ENCODE measurements around the gene MMP17. TPM values are rescaled to one million over a fixed set of nuclear protein-coding genes. Genes with fewer than 3 reads are reported as not detected.

The MMP17 gene
- total RNA-seq, 2 experiments from 2014 or later, result not detected

GRCh38 chr12:131896080-131896810, 68.1 kb downstream of the MMP17 start:
- CTCF ChIA-PET, result no interaction called here
- Mint-ChIP-seq H3K36me3 (ENCODE audit: low read depth) (peaks cover 5% of the 10 kb centered on the region), H3K4me1 (peaks cover 12% of the 10 kb centered on the region), H3K9me3 (ENCODE audit: low read depth) (no peaks in the 10 kb centered on the region), H3K27ac (no peak overlapping the region), H3K27me3 (no peaks in the 10 kb centered on the region), H3K4me3 (peak overlapping the region; percentile 78)
- DNase-seq (peak; percentile 84), ATAC-seq (peak; percentile 74)
- intact Hi-C loops (cut with DNase I, micrococcal nuclease), result loop anchor here (1.0 kb wide), 2 partner anchors 33 to 248 kb away; partner anchors contain the start of genes DDX51 (in 1 of the 2), NOC4L (in 1 of the 2) and PUS1 (in 1 of the 2)
- POLR2A ChIA-PET, result interaction anchor here (0.9 kb wide), 1 partner anchor 10 kb away, joined by 4 read pairs; no protein-coding TSS in a partner anchor

- Mint-ChIP-seq H3K4me1 (peaks cover 12% of the 10 kb centered on the region), H3K4me3 (peak overlapping the region; percentile 78), H3K27ac (no peak overlapping the region), H3K36me3 (ENCODE audit: low read depth) (peaks cover 5% of the 10 kb centered on the region), H3K9me3 (ENCODE audit: low read depth) (no peaks in the 10 kb centered on the region), H3K27me3 (no peaks in the 10 kb centered on the region)
- ChIA-PET CTCF (no interaction called here), POLR2A (interaction anchor here (0.9 kb wide), 1 partner anchor 9 kb away, joined by 4 read pairs; no protein-coding TSS in a partner anchor)
- no peak for DNase-seq
- intact Hi-C loops (cut with DNase I, micrococcal nuclease), result loop anchor here (1.0 kb wide), 2 partner anchors 32 to 247 kb away; partner anchors contain the start of genes DDX51 (in 1 of the 2), NOC4L (in 1 of the 2) and PUS1 (in 1 of the 2)
- ATAC-seq, result no peak
Measured at GRCh38 chr12:131896811-131897270, 68.6 kb downstream of the MMP17 start.

DNA sequence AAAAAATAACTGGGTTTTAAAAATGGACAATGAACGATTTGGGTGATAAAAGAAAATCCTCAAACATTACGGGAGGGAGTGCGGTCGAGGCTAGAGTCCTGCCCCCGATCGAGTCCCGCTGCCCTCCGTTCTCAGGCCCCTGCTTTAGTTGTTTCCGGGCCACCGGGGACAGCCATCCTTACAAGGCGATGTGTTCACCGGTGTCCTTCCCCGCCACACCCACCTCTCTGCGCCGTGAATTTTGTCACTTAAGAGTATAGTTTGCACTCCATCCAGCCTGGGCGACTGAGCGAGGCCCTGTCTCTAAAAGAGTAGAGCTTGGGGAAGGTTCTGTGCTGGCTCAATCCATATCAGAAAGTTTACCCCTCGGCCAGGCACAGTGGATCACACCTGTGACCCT, 69.1 kb downstream of the MMP17 start:
- ATAC-seq, result no peak
- intact Hi-C loops (cut with DNase I, micrococcal nuclease), result no loop called here
- peaks cover 5% of the 10 kb centered on the region for H3K36me3 Mint-ChIP-seq (ENCODE audit: low read depth)
- ChIA-PET POLR2A (interaction anchor here (0.9 kb wide), 1 partner anchor 9 kb away, joined by 4 read pairs; no protein-coding TSS in a partner anchor), CTCF (no interaction called here)
- no peaks in the 10 kb centered on the region for H3K27me3 Mint-ChIP-seq
- H3K9me3 Mint-ChIP-seq (ENCODE audit: low read depth), result no peaks in the 10 kb centered on the region
- H3K4me1 Mint-ChIP-seq, result peaks cover 12% of the 10 kb centered on the region
- no peak overlapping the region for H3K27ac Mint-ChIP-seq
- no peak for DNase-seq
- H3K4me3 Mint-ChIP-seq, result peak overlapping the region; percentile 78

- H3K4me3 Mint-ChIP-seq, result no peak overlapping the region
- DNase-seq, result no peak
- H3K4me1 Mint-ChIP-seq, result peaks cover 12% of the 10 kb centered on the region
- ATAC-seq, result no peak
- ChIA-PET POLR2A (no interaction called here), CTCF (no interaction called here)
- no peak overlapping the region for H3K27ac Mint-ChIP-seq
- H3K36me3 Mint-ChIP-seq (ENCODE audit: low read depth), result peaks cover 5% of the 10 kb centered on the region
- H3K9me3 Mint-ChIP-seq (ENCODE audit: low read depth), result no peaks in the 10 kb centered on the region
- no peaks in the 10 kb centered on the region for H3K27me3 Mint-ChIP-seq
- intact Hi-C loops (cut with DNase I, micrococcal nuclease), result no loop called here
Measured at GRCh38 chr12:131897875-131898274, 69.7 kb downstream of the MMP17 start.

GRCh38 chr12:131900397-131900796, 72.2 kb downstream of the MMP17 start:
- POLR2A ChIA-PET, result no interaction called here
- peaks cover 5% of the 10 kb centered on the region for H3K36me3 Mint-ChIP-seq (ENCODE audit: low read depth)
- no peak overlapping the region for H3K4me3 Mint-ChIP-seq
- H3K27me3 Mint-ChIP-seq, result no peaks in the 10 kb centered on the region
- CTCF ChIA-PET, result no interaction called here
- no peak for DNase-seq
- no peaks in the 10 kb centered on the region for H3K9me3 Mint-ChIP-seq (ENCODE audit: low read depth)
- intact Hi-C loops (cut with DNase I, micrococcal nuclease), result no loop called here
- no peak overlapping the region for H3K27ac Mint-ChIP-seq
- H3K4me1 Mint-ChIP-seq, result peaks cover 15% of the 10 kb centered on the region
- ATAC-seq, result no peak

Other genes with a start within 250 kb of the MMP17 start
- gene SFSWAP, start 117.3 kb upstream of the MMP17 start, total RNA-seq, result 10 to 100 TPM; 47.9 to 73.1 TPM
- 10 to 100 TPM; 12.9 to 14.4 TPM for gene ULK1, start 66.2 kb downstream of the MMP17 start, total RNA-seq
- 10 to 100 TPM; 37.8 to 56.5 TPM for gene PUS1, start 100.9 kb downstream of the MMP17 start, total RNA-seq
- gene EP400, start 121.5 kb downstream of the MMP17 start, total RNA-seq, result 10 to 100 TPM; 46.4 to 51.3 TPM